ENCODE measurements around the gene RHBDL1. TPM values are rescaled to one million over a fixed set of nuclear protein-coding genes. Genes with fewer than 3 reads are reported as not detected.

The RHBDL1 gene
- total RNA-seq, 1 donor from 2014 or later = 2.0 TPM

- intact Hi-C loops (cut with micrococcal nuclease) = no loop called here
Observed at GRCh38 chr16:671353-672131, 3.9 kb upstream of the RHBDL1 start.

DNA sequence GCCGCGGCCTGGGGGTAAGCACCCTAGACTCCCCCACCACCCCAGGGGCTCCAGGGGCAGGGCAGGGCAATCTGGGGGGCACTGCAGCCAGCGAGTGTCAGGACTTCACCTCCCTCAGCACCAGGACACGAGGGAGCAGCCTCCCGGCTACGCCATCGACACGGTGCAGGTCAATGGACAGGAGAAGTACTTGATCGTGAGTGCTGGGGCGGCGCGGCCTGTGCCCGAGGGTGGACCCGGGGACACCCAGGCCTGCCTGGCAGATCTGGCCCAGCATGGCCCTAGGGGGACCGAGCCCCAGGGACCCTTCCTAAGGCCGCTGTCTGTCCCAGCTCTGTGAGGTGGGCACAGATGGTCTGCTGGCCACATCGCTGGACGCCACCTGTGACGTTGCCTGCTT, 3.1 kb upstream of the RHBDL1 start:
- intact Hi-C loops (cut with micrococcal nuclease) = no loop called here

GRCh38 chr16:672851-673250, 2.6 kb upstream of the RHBDL1 start:
- intact Hi-C loops (cut with micrococcal nuclease) = no loop called here

DNA sequence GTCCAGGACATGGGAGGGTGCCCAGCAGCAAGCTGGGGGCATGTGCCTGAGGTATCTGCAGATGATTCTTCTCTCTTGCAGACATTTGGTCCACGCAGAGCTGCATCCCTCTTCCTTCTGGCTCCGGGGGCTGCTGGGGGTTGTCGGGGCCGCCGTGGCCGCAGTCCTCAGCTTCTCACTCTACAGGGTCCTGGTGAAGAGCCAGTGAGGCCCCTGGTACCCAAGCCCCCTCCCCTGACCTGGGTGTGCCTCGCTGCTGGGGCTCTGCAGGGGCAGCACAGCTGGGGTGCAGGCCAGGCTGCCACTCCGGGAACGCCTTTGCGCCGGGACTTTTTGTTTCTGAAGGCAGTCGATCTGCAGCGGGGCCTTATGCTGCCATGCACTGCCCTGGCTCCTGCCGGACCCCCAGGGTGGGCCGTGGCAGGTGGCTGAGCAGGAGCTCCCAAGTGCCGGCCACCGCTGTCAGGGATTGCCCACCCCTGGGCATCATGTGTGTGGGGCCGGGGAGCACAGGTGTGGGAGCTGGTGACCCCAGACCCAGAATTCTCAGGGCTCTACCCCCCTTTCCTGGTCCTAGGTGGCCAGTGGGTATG, 2.0 kb upstream of the RHBDL1 start:
- intact Hi-C loops (cut with micrococcal nuclease) = no loop called here

DNA sequence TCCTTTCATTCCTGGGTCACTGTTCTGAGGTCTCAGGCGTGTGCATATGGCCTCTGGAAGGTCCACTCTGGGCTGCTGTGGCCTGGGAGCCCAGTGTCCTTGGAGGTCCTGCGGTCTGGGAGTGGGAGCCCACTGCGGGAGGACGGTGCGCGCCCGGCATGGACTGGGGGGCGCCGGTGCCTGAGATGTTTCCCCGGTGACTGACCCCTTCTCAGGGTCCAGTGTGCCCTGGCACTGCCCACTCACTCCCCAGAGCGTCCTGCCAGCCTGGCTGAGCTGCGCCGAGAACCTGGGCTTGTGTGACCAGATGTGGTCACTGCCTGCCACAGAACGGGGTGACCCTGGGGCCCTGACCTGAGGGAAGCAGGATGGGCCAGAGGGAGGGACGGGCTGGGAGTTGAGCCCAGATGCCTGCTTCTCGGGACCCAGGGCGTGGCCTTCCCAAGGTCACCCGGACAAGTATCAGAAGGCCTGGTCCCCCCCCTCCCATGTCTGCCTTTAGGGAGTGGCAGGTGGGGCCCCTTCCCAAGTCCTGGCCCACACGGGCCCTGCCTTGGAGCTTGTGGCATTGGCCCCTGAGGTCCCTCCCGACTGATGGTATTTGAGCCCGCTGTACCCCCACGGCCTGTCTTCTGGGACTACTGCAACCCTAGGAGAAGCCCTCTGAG, 1.1 kb upstream of the RHBDL1 start:
- intact Hi-C loops (cut with micrococcal nuclease) = no loop called here

DNA sequence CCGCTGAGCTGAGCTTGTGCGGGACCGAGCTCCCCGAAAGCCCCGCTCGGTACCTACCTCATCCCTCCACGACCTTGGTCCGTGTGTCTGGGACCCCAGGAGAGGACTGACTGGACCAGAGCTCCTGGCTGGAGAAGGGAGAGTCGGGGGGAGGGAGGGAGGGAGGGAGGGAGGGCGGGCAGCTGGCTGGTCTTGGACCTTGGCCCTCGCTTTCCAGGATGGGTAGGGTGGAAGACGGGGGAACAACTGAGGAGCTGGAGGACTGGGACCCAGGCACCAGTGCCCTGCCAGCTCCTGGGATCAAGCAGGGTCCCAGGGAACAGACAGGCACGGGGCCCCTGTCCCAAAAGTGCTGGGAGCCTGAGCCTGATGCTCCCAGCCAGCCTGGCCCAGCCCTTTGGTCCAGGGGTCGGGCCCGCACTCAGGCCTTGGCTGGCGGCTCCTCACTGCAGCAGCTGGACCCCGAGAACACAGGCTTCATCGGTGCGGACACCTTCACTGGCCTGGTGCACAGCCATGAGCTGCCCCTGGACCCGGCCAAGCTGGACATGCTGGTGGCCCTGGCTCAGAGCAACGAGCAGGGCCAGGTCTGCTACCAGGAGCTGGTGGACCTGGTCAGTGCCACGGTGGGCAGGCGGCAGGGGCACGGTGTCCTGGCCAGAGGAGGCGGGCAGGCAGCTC, 553 bp downstream of the RHBDL1 start:
- intact Hi-C loops (cut with micrococcal nuclease) = no loop called here

GRCh38 chr16:676565-676902, 1.1 kb downstream of the RHBDL1 start:
- intact Hi-C loops (cut with micrococcal nuclease) = no loop called here

DNA sequence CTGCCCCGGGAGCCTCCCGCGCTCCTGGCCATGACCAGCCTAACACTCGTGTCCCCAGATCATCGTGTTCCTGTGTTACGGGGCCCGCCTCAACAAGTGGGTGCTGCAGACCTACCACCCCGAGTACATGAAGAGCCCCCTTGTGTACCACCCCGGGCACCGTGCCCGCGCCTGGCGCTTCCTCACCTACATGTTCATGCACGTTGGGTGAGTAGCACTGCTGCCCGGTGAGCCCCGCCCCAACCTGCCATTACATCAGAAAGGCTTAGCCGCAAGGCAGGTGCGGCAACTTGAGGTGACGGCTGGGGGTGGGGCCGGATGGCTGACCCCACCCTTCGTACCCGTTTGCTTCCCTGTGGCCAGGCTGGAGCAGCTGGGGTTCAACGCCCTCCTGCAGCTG, 1.4 kb downstream of the RHBDL1 start:
- intact Hi-C loops (cut with micrococcal nuclease) = no loop called here

DNA sequence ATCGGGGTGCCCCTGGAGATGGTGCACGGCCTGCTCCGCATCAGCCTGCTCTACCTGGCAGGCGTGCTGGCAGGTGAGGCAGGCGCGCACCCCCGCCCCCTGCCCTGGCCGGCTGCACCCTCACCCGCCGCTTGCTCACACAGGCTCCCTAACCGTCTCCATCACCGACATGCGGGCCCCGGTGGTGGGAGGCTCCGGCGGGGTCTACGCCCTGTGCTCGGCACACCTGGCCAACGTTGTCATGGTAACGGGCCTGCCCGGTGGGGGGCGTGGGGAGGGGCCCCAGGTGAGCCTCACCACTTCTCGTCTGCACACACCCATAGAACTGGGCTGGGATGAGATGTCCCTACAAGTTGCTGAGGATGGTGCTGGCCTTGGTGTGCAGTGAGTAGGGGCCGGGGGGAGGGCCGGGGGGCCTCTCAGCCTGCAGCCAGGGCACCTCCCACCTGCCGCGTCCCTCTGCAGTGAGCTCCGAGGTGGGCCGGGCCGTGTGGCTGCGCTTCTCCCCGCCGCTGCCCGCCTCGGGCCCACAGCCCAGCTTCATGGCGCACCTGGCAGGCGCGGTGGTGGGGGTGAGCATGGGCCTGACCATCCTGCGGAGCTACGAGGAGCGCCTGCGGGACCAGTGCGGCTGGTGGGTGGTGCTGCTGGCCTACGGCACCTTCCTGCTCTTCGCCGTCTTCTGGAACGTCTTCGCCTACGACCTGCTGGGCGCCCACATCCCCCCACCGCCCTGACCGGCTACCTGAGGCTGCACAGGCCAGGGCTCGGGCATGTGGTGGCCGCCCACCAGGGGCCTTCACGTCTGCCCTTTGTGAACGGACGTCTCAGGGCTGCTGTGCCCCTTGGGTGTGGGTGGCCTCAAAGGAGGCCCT, 2.1 kb downstream of the RHBDL1 start:
- intact Hi-C loops (cut with micrococcal nuclease) = no loop called here

DNA sequence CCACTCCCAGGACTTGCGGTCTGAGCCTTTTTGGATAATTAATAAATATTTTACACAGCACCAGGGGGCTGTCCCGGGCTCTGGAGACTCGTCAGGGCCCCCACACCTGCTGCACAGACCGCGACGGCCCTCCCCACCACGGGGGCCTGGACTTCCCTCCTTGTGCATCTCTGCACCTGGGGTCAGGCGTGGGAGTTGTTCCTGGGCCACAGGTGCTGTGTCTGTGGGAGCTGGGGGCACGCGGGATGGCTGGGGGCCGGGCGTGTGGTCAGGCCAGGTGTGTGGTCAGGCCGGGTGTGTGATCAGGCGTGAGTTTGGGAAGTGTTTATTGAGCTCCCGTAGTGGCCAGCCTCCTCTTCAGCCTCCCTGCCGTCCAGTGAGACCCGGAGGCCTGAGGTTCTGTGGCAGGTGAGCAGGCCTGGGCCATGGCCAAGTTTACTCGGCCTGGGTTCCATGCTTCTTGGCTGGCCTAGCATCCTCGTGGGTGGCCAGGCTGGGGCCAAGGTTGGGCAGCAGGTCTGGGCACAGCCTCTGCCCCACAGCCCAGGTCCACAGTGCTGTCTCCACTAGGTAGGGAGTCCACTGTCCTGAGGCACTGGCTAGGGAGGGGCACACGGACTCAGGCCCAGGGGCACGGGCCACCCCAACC, 2.9 kb downstream of the RHBDL1 start:
- intact Hi-C loops (cut with micrococcal nuclease) = no loop called here

DNA sequence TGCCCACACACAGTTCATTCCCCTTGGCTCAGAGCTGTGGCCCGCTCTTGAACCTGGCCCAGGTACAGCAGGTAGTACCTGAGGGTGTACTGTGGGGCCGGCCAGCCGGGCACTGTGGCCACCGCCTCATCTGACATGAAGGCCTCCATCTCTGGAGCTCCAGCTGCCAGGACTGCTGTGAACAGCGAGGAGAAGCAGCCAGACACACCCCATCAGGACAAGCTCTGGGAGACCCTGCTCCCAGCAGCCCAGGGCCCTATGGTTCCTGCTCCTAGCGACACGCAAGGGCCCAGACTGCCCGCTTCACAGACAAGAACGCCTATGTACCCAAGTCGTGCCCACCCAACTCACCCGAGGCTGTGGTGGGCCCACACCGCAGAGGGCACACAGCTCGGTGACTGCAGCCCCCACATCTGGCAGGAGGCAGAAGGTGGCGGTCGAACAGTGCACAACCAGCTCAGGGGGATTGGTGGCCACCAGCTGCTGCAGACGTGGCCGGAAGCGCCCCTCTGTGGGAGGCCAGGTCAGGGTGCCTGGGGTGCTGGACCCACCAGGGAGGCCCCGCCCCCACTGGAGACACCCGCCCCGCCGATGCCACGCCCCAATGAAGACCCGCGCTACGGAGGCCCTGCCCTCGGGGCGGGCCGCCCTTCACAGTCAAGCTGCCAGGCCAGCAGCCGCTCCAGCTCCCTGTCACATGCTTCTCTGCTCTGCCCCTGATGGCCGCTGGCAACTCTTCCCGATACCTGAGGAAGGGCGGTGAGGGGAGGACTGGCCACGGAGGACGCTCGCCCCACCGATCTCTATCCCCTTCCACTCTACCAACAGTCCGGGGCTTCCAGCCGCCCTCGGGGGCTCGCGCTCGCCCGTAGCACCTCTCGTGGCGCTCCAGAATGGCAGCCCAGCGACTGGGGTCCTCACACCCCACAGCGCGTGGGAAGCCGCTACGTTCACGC, 3.7 kb downstream of the RHBDL1 start:
- intact Hi-C loops (cut with micrococcal nuclease) = loop anchor here (1.0 kb wide), 4 partner anchors 11 to 43 kb away; partner anchors contain the start of genes METTL26, RHOT2 and WDR90

DNA sequence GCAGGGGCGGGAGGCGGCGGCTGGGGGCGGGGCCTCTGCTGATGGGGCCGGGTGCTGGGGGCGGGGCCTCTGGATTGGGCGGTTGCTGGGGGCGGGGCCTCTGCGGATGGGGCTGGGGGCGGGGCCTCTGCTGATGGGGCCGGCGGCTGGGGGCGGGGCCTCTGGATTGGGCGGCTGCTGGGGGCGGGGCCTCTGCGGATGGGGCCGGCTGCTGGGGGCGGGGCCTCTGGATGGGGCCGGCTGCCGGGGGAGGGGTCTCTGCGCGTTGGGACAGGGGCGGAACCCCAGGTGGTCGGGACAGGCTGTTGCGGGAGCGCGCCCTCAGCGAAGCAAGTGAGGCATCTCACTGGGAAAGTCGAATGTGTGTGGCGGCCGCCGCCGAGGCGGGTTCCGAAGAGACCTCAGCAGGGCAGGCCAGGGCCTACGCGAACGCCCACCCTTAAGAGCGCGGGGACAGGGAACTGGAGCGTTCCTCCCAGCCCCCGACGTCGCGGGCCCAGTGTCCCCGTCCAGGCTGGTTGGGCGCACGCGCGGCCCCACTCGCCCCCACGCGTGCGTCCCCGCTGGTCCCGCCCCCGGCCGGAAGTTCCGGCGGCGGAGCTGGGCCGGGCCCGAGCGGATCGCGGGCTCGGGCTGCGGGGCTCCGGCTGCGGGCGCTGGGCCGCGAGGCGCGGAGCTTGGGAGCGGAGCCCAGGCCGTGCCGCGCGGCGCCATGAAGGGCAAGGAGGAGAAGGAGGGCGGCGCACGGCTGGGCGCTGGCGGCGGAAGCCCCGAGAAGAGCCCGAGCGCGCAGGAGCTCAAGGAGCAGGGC, 4.5 kb downstream of the RHBDL1 start, which contains the start of gene STUB1:
TSS of gene STUB1 (plus strand) at position 597 of the 811 bp plus-strand sequence. CDS start at position 713, 116 bp downstream.
- intact Hi-C loops (cut with micrococcal nuclease) = loop anchor here (1.0 to 5.0 kb wide), 6 partner anchors 12 to 153 kb away; partner anchors contain the start of genes CAPN15, CCDC78, HAGHL and METTL26

DNA sequence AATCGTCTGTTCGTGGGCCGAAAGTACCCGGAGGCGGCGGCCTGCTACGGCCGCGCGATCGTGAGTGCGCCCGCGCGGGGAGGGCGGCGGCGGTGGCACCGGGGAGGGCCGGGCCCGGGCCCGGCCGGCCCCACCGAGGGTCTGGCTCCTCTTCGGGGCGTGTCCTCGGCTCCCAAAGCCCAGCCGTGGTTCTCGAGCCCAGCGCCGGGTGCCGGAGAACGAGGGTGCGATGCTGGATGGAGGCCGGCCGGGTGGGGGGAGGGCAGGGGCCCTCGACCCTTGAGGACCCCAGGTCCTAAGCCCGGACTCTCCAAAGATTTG, 5.1 kb downstream of the RHBDL1 start:
- intact Hi-C loops (cut with micrococcal nuclease) = loop anchor here (1.0 to 5.0 kb wide), 2 partner anchors 47 to 153 kb away; partner anchors contain the start of genes CAPN15, CCDC78 and HAGHL

- intact Hi-C loops (cut with micrococcal nuclease) = loop anchor here (1.0 to 5.0 kb wide), 2 partner anchors 46 to 154 kb away; partner anchors contain the start of genes CAPN15, CCDC78 and HAGHL
Observed at GRCh38 chr16:680967-681745, 5.7 kb downstream of the RHBDL1 start.

GRCh38 chr16:681746-682427, 6.4 kb downstream of the RHBDL1 start:
- intact Hi-C loops (cut with micrococcal nuclease) = loop anchor here (5.0 kb wide), 1 partner anchor 45 kb away; the partner anchor contains the start of genes CCDC78 and HAGHL

Data from T-helper 1 cell treated with Interleukin-12 subunit alpha and Interleukin-12 subunit beta and Interleukin-4 antibody, amounts not matched to agents 30 ng/mL and 1 ng/mL, for 36 hours (primary cell).